Motor neuron (in vitro differentiated cells): ENCODE data around the gene PPFIA3. TPM values are rescaled to one million over a fixed set of nuclear protein-coding genes. Genes with fewer than 3 reads are reported as not detected.
"Not testable (repeated sequence)": the region's sequence is repeated elsewhere in the genome, so short reads cannot be mapped to it uniquely, and the experiment has no call there.

Experiments
- ATAC-seq, 8 experiments: fragments of 200-7000 bp; cut with Tn5 transposase; replicated peaks in 6 of 8; 2 replicates each; pipeline ENCODE4 v1.8.0; 2021; ENCODE audit warnings: mild to moderate bottlenecking in 8 of 8, moderate library complexity in 8 of 8
- H3K27ac ChIP-seq, 2 donors: fragments of 250-450 bp; sonication (Bioruptor Pico); 2 replicates each; pipeline ENCODE4 v1.9.0; 2021; ENCODE audit warnings: antibody characterized with exemption in 2 of 2, mild to moderate bottlenecking in 2 of 2, moderate library complexity in 1 of 2
- H3K4me1 ChIP-seq, 2 donors: fragments of 250-450 bp; sonication (Bioruptor Pico); replicated peaks in 1 of 2; 2 replicates each; pipeline ENCODE4 v1.6.1; 2021; ENCODE audit warnings: antibody characterized with exemption in 2 of 2, mild to moderate bottlenecking in 2 of 2, moderate library complexity in 1 of 2
- H3K4me3 ChIP-seq, 5 donors: fragments of 250-450 bp; sonication (Bioruptor Pico); 2 replicates each; pipeline ENCODE4 v1.9.0; 2021; ENCODE audit warnings: antibody characterized with exemption in 5 of 5, mild to moderate bottlenecking in 5 of 5, moderate library complexity in 4 of 5
- WGBS, 10 experiments: fragments of 450-650 bp; shearing (Covaris generic); methylation state at CpG; one replicate each; pipeline ENCODE4 v1.0.0; 2022; 5-methylcytosine and 5-hydroxymethylcytosine counted together
- in situ Hi-C, 9 experiments: fragments of 400-800 bp; cut with MboI; loops; one replicate each; pipeline ENCODE4 v1.15.0; 2021; ENCODE audit warnings: low sequenced_read_pairs in 9 of 9, low pct_unique_long_range_greater_than_20kb in 2 of 9; ENCODE audit not compliant: unreplicated experiment in 9 of 9
- total RNA-seq, 8 experiments: library from RNA; unstranded; fragments of 300-600 nt; gene quantifications; 2 replicates each; pipeline versions ENCODE4 v1.2.3 to v1.2.4, GENCODE V29; 2022

Gene PPFIA3
- total RNA-seq, 8 experiments from 2014 or later, result 4.7 to 52.5 (median 23.5) TPM

- Histone ChIP-seq H3K4me3 (no peak overlapping the region), H3K27ac (no peak overlapping the region), H3K4me1 (peaks cover 15 to 25% of the 10 kb centered on the region in 2 donors)
- in situ Hi-C loops, result no loop called here
- WGBS, 10 experiments, result 50% methylated on average over 1 of the region's 4 CpGs; no CpG with 5 or more reads in 9 of the 10 experiments
- no peak for ATAC-seq
Observed at GRCh38 chr19:49161987-49162386, 42.6 kb downstream of the PPFIA3 start.

GRCh38 chr19:49165111-49165750 is 45.9 kb downstream of the PPFIA3 start:
- WGBS, 10 experiments, result 38 to 93% (median 63%) methylated on average over 2 to 17 of the region's 24 CpGs; no CpG with 5 or more reads in 1 of the 10 experiments
- Histone ChIP-seq H3K4me3 (no peak overlapping the region), H3K27ac (no peak overlapping the region), H3K4me1 (peaks cover 3 to 9% of the 10 kb centered on the region in 2 donors)
- ATAC-seq, result peak in 6 of 8 experiments; percentile 12 to 76 (median 23)
- in situ Hi-C loops, result no loop called here

GRCh38 chr19:49165865-49166301 is 46.5 kb downstream of the PPFIA3 start:
- peaks cover 3 to 9% of the 10 kb centered on the region in 2 donors for H3K4me1 ChIP-seq
- no peak overlapping the region for H3K4me3 ChIP-seq
- 10 to 47% methylated on average over 2 to 5 of the region's 30 CpGs; no CpG with 5 or more reads in 8 of the 10 experiments for WGBS, 10 experiments
- no peak overlapping the region for H3K27ac ChIP-seq
- ATAC-seq, result peak in 6 of 8 experiments; percentile 24 to 49 (median 34)
- in situ Hi-C loops, result no loop called here

- Histone ChIP-seq H3K27ac (peak overlapping the region in 1 of 2 donors; percentile 46), H3K4me1 (peaks cover 3 to 9% of the 10 kb centered on the region in 2 donors), H3K4me3 (no peak overlapping the region)
- ATAC-seq, result peak in 4 of 8 experiments; percentile 19 to 31 (median 26)
- WGBS, 10 experiments, result 82% methylated on average over 2 of the region's 25 CpGs; no CpG with 5 or more reads in 9 of the 10 experiments
- in situ Hi-C loops, result no loop called here
Observed at GRCh38 chr19:49167857-49168409, 48.6 kb downstream of the PPFIA3 start.

- Histone ChIP-seq H3K4me1 (peaks cover 3 to 9% of the 10 kb centered on the region in 2 donors), H3K4me3 (no peak overlapping the region), H3K27ac (no peak overlapping the region)
- no peak for ATAC-seq
- WGBS, 10 experiments, result 93 to 100% (median 99%) methylated on average over 2 to 9 of the region's 23 CpGs; no CpG with 5 or more reads in 6 of the 10 experiments
- in situ Hi-C loops, result no loop called here
Observed at GRCh38 chr19:49168421-49168820, 49.1 kb downstream of the PPFIA3 start.

DNA sequence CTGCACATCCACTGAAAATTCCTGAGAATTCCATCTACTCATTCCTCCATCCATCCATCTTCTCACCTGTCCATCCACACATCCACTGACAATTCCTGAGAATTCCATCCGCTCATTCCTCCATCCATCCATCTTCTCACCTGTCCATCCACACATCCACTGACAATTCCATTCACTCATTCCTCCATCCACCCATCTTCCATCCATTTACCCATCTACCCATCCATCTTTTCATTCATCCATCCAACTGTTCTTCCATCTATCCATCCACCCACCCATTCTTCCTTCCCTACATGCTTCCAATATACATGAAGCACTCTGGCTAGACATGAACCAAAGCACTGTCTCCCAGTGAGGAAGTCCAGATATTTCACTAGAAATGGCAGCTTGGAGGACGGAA is 53.9 kb downstream of the PPFIA3 start:
- WGBS, 10 experiments, result 86 to 100% (median 94%) methylated on average over 1 to 2 of the region's 2 CpGs; no CpG with 5 or more reads in 3 of the 10 experiments
- in situ Hi-C loops, result no loop called here
- H3K4me1 ChIP-seq, result no peaks in the 10 kb centered on the region
- H3K27ac ChIP-seq, result no peak overlapping the region
- no peak for ATAC-seq
- no peak overlapping the region for H3K4me3 ChIP-seq

DNA sequence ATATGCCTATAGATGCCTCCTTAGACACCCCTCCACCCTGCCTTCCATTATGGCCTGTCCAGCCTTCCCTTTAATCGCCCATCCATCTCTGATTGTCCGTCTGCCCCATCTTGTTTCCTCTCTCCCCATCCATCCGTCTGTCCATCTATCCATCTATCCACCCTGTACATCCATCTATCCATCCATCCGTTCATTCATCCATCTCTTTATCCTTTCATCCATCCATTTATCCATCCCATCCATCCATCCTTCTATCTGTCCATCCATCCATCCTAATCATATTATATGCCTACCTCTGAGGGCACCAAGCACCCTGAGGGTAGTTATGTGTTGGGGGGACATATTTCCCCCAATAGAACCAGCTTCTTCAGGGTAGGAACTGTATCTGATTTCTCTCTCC is 61.3 kb downstream of the PPFIA3 start:
- no peak for ATAC-seq
- no peak overlapping the region for H3K27ac ChIP-seq
- no peaks in the 10 kb centered on the region for H3K4me1 ChIP-seq
- 74 to 96% (median 87%) methylated on average over 3 to 4 of the region's 4 CpGs; no CpG with 5 or more reads in 2 of the 10 experiments for WGBS, 10 experiments
- H3K4me3 ChIP-seq, result no peak overlapping the region
- in situ Hi-C loops, result no loop called here

GRCh38 chr19:49182010-49182847 is 62.9 kb downstream of the PPFIA3 start:
- WGBS, 10 experiments, result 60 to 97% (median 89%) methylated on average over 1 to 17 of the region's 20 CpGs
- H3K4me1 ChIP-seq, H3K27ac ChIP-seq, H3K4me3 ChIP-seq, in situ Hi-C loops, ATAC-seq: not testable (repeated sequence)

DNA sequence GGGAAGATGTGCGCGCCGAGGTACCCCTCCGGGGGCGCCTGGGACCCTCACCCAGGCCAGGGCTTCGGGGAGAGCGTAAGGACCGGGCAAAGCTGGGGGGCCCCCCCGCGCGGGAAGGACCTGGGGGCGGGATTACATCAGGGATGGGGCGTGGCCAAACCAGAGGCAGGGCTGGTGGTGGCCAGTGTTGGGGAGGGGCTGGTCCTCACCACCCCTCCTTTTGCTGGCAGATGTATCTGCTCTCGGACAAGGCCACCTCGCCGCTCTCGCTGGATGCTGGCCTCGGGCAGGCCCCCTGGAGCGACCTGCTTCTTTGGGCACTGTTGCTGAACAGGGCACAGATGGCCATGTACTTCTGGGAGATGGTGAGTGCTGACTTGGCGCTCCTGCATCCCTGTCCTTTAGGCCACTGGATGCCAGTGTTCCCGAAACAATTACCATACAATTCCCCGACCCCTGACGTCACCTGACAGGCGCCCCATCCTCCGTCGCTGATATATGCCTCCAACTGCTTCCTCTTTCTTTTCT is 63.6 kb downstream of the PPFIA3 start:
- H3K4me1 ChIP-seq, result no peaks in the 10 kb centered on the region
- WGBS, 10 experiments, result 75 to 98% (median 93%) methylated on average over 5 to 12 of the region's 26 CpGs; no CpG with 5 or more reads in 5 of the 10 experiments
- no peak overlapping the region for H3K27ac ChIP-seq
- no peak overlapping the region for H3K4me3 ChIP-seq
- in situ Hi-C loops, result no loop called here
- ATAC-seq, result peak in 1 of 8 experiments; percentile 17

DNA sequence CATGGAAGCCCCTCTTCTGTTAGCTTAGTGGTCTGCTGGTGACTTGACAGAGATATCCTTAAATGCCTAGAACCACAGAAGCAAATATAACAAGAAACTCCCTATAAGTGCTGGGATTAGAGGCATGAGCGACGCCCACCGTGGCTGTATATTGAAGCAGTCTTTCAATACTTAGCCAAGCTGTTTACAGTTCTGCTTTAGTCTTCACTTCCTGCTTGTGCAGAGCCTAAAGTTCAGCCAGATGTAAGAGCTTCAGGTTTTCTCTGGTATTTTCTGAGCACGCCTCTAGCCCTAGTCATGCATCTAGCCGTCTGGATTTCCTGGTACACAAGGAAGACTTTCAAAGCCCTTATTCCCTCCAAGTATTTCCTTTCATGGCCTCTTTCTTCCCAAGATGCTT is 66.8 kb downstream of the PPFIA3 start:
- WGBS, 10 experiments, result 60 to 100% (median 85%) methylated on average over 1 to 5 of the region's 5 CpGs
- no peaks in the 10 kb centered on the region for H3K4me1 ChIP-seq
- no peak overlapping the region for H3K4me3 ChIP-seq
- H3K27ac ChIP-seq, result no peak overlapping the region
- in situ Hi-C loops, result no loop called here
- ATAC-seq, result no peak

GRCh38 chr19:49188626-49189200 is 69.4 kb downstream of the PPFIA3 start:
- no peak for ATAC-seq
- in situ Hi-C loops, result no loop called here
- H3K27ac ChIP-seq, result no peak overlapping the region
- no peak overlapping the region for H3K4me3 ChIP-seq
- no peaks in the 10 kb centered on the region for H3K4me1 ChIP-seq
- WGBS, 10 experiments, result 33 to 85% (median 80%) methylated on average over 1 to 9 of the region's 21 CpGs; no CpG with 5 or more reads in 7 of the 10 experiments

- ATAC-seq, result no peak
- no peaks in the 10 kb centered on the region for H3K4me1 ChIP-seq
- 50 to 100% (median 100%) methylated on average over 1 to 4 of the region's 5 CpGs; no CpG with 5 or more reads in 1 of the 10 experiments for WGBS, 10 experiments
- in situ Hi-C loops, result no loop called here
- no peak overlapping the region for H3K27ac ChIP-seq
- no peak overlapping the region for H3K4me3 ChIP-seq
Observed at GRCh38 chr19:49189259-49189658, 69.9 kb downstream of the PPFIA3 start.
